AML-193 (cell line): ENCODE measurements around the gene RPL9.
"Not testable (repeated sequence)": the region's sequence is repeated elsewhere in the genome, so short reads cannot be mapped to it uniquely, and the experiment has no call there.

ENCODE experiments used
- DNase-seq, 2 experiments: peaks; one replicate each; lab custom pipeline; 2025; lab: John Stamatoyannopoulos, UW

Gene RPL9

DNA sequence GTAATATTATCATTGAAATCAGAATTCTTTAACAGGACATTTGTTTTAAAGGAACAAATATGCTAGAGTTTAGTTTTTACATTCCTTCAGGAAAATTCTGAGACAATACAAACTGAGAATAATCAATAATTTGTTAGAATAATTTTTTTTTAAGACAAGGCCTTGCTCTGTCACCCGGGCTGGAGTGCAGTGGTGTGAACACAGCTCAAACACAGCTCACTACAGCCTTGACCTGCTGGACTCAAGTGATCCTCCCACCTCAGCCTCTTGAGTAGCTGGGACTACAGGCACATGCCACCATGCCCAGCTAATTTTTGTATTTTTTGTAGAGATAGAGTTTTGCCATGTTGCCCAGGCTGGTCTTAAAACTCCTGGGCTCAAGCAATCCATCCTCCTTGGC, 33.4 kb downstream of the RPL9 start:
- not testable (repeated sequence) for DNase-seq

DNA sequence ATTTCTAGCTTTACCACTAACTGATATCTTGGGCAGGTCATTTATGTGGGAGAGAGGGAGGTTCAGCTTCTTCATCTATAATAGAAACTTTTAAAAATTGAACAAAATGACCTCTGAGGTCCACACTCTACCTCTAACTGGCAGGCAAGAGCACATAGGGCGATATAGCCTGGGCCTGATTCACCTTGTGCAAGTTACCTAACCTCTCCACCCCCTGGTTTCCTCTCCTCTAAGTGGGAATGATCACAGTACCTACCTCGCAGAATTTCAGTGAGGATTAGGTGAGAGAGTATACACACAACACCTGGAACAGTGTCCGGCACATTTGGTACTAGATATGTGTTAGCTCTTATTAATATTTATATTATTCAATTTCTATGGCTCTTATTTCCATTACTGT, 36.5 kb downstream of the RPL9 start:
- no peak for DNase-seq

GRCh38 chr4:39415678-39416283, 42.9 kb downstream of the RPL9 start:
- DNase-seq, result no peak

DNA sequence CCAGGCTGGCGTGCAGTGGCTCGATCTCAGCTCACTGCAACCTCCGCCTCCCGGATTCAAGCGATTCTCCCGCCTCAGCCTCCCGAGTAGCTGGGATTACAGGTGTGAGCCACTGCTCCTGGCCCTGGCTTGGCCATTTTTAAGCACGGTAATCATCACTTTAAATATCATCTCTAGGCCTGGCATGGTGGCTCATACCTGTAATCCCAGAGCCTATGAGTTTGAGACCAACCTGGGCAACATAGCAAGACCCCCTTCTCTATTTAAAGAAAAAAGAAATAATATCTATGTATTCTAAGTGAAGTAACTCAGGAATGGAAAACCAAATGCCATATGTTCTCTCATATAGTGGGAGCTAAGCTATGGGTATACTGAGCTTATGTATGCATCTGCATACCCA, 47.2 kb downstream of the RPL9 start:
- not testable (repeated sequence) for DNase-seq

DNA sequence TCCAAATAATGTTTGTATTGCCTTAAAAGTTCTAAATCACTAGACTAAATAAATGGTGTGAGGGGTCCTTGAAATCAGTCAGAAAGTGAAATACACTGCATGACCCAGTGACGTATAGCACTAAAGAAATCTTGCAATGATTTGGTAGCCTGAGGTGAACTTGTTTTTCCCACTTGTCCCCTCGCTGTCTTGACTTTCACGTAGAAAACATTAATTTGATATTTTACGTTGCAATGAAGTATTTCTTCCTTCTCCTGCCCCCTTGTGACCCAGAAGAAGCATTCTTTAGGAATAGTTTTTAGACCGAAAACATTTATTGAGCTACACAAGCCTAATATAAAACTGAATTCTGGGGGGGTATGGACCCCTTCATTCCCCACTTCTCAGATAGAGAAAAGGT, 48.3 kb downstream of the RPL9 start:
- no peak for DNase-seq

GRCh38 chr4:39407584-39407885, 51.2 kb downstream of the RPL9 start:
- DNase-seq, result no peak

DNA sequence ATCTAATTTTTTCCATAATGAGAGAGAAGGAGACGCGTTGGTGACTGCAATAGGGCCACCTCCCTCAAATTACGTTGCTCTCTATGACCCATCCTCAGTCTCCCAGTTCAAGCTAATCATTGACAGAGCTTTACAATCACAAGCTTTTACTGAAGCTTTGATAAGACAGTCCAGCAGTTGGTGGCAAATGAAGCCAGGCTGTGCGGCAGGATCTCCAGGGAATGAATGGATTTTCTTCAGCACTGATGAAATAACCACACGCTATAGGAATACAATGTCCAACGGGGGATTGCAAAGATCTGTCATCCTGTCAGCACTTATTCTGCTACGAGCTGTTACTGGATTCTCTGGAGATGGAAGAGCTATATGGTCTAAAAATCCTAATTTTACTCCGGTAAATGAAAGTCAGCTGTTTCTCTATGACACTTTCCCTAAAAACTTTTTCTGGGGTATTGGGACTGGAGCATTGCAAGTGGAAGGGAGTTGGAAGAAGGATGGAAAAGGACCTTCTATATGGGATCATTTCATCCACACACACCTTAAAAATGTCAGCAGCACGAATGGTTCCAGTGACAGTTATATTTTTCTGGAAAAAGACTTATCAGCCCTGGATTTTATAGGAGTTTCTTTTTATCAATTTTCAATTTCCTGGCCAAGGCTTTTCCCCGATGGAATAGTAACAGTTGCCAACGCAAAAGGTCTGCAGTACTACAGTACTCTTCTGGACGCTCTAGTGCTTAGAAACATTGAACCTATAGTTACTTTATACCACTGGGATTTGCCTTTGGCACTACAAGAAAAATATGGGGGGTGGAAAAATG, 51.7 kb downstream of the RPL9 start, which contains the start of gene KLB:
Gene KLB, plus strand, starts transcription at position 168 of the 821 bp plus-strand sequence. Its CDS starts 20 bp downstream, at position 188.
- no peak for DNase-seq
